Activated CD4-positive, alpha-beta T cell treated with anti-CD3 and anti-CD28 coated beads for 36 hours (primary cell): ENCODE results near the gene CDC42BPG. TPM values are rescaled to one million over a fixed set of nuclear protein-coding genes. Genes with fewer than 3 reads are reported as not detected.

Experiments used
- ATAC-seq: fragments of 200-7000 bp; cut with Tn5 transposase; one replicate; pipeline ENCODE4 v1.10.0; 2021; ENCODE audit warnings: mild to moderate bottlenecking, moderate library complexity
- CTCF ChIA-PET: fragments of 350-600 bp; sonication (Branson Sonifier 250); formaldehyde crosslinking; loops from one replicate; lab custom pipeline; 2021; ENCODE audit warnings: antibody characterized with exemption; lab: Charles Lee
- POLR2A ChIA-PET: fragments of 350-600 bp; sonication (Branson Sonifier 250); formaldehyde crosslinking; loops from one replicate; lab custom pipeline; 2021; ENCODE audit warnings: antibody characterized with exemption, inconsistent platforms; lab: Charles Lee
- DNase-seq: peaks from one replicate; pipeline ENCODE4 v3.0.0-alpha.2; 2020
- H3K27ac Mint-ChIP-seq: one replicate; pipeline ENCODE4 v1.8.0; 2021; ENCODE audit warnings: mixed read lengths
- H3K27me3 Mint-ChIP-seq: one replicate; pipeline ENCODE4 v1.8.0; 2021; ENCODE audit warnings: mixed read lengths
- H3K36me3 Mint-ChIP-seq: one replicate; pipeline ENCODE4 v1.8.0; 2021; ENCODE audit warnings: low read depth, mixed read lengths
- H3K4me1 Mint-ChIP-seq: one replicate; pipeline ENCODE4 v1.8.0; 2021; ENCODE audit warnings: mixed read lengths
- H3K4me3 Mint-ChIP-seq: one replicate; pipeline ENCODE4 v1.8.0; 2021; ENCODE audit warnings: mild to moderate bottlenecking, moderate library complexity, mixed read lengths
- H3K9me3 Mint-ChIP-seq: one replicate; pipeline ENCODE4 v1.8.0; 2021; ENCODE audit warnings: low read depth, mixed read lengths
- intact Hi-C, 2 experiments: fragments of 100-400 bp; cut with DNase I in 1 of 2; cut with micrococcal nuclease in 1 of 2; formaldehyde crosslinking; loops; one replicate each; pipeline versions ENCODE4 v1.14.2 to v1.15.1; 2022 to 2024; cut with DNase I, micrococcal nuclease
- total RNA-seq, 2 experiments: library from RNA; stranded (reverse); gene quantifications; one replicate each; pipeline ENCODE4 v1.2.3, GENCODE V29; 2021

Gene CDC42BPG
- total RNA-seq, 2 experiments from 2014 or later: 0.28 to 0.39 TPM

DNA sequence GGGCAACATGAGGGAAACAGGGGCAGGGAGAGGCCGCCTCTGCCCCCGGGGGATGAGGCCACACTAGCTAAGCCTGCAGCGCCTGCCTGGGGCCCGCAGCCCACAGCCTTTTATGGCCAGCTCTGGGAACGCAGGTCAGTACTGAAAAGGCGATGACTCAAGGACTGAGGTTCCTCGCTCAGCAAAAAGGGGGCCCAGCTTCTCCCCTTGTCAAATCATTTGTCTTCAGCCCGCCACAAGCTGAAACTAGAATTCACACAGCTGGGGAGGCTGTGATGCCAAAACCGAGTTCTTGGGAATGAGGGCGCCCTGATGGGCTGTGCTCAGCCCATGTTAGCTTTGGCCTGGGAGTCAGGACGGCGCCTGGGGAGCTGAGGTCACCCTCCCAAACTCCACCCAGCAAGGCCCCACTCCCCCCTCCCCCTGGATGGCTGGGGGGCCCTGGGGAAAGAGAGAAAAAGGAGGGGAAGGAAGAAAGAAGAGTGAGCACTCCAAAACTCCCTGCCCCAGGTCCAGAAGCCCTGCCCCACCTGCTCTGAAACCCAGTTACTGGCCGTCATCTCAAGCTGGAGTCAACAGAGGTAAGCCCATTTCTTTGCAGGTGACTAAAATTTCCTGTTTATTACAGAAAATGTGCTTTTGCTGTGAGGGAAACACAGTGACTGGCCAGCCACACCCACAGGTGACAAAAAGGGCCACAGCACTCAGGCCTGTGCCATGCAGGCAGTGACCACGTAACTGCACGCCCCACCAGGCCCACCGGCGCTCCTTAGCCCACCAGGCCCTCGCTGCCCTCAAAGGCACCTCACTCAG, 20.2 kb upstream of the CDC42BPG start:
- peak overlapping the region; percentile 95 for H3K27ac Mint-ChIP-seq
- peak overlapping the region; percentile 64 for H3K4me3 Mint-ChIP-seq
- H3K4me1 Mint-ChIP-seq: peaks cover 95% of the 10 kb centered on the region
- H3K36me3 Mint-ChIP-seq: peaks cover 43% of the 10 kb centered on the region
- CTCF ChIA-PET: interaction anchor here (0.7 to 8.4 kb wide), 11 partner anchors 11 to 315 kb away, joined by 3 to 139 read pairs (median 10); partner anchors contain the start of genes CDC42BPG, EHD1 and SF1
- no peaks in the 10 kb centered on the region for H3K27me3 Mint-ChIP-seq
- POLR2A ChIA-PET: interaction anchor here (0.6 to 8.6 kb wide), 8 partner anchors 9 to 1029 kb away, joined by 3 to 128 read pairs (median 6); partner anchors contain the start of gene EHD1
- intact Hi-C loops: loop anchor here (1.0 to 5.0 kb wide), 3 partner anchors 14 to 563 kb away; partner anchors contain the start of gene EHD1 (in 2 of the 2)
- H3K9me3 Mint-ChIP-seq: peaks cover 5% of the 10 kb centered on the region
- DNase-seq (peak; percentile 81), ATAC-seq (peak; percentile 46)

DNA sequence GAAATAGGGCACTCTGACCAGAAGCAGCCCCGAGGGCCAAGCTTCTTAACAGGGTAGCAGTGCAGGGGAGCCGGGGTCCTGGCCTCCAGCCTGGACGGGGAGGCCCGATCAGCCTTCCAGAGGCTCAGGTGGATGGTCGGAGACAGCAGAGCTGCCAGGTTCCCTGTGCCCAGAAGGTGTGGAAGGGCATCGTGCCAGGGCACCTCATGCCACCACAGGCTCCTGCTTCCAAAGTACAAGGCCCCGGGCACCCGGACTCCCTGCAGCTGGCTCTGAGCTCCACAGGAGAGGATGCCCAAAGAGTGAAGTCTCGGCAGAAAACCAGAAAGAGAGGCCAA, 19.7 kb upstream of the CDC42BPG start:
- peaks cover 95% of the 10 kb centered on the region for H3K4me1 Mint-ChIP-seq
- no peak for DNase-seq
- peak overlapping the region; percentile 95 for H3K27ac Mint-ChIP-seq
- H3K4me3 Mint-ChIP-seq: peak overlapping the region; percentile 64
- H3K36me3 Mint-ChIP-seq: peaks cover 44% of the 10 kb centered on the region
- intact Hi-C loops: loop anchor here in 1 of 2 experiments (5.0 kb wide), 1 partner anchor 563 kb away; no protein-coding TSS in a partner anchor
- no peaks in the 10 kb centered on the region for H3K27me3 Mint-ChIP-seq
- peaks cover 5% of the 10 kb centered on the region for H3K9me3 Mint-ChIP-seq
- ChIA-PET CTCF (interaction anchor here (1.0 to 8.4 kb wide), 8 partner anchors 10 to 85 kb away, joined by 3 to 139 read pairs (median 11); partner anchors contain the start of genes CDC42BPG, EHD1 and SF1), POLR2A (interaction anchor here (0.6 to 8.6 kb wide), 5 partner anchors 8 to 1030 kb away, joined by 4 to 128 read pairs (median 11); partner anchors contain the start of gene EHD1)
- ATAC-seq: no peak

DNA sequence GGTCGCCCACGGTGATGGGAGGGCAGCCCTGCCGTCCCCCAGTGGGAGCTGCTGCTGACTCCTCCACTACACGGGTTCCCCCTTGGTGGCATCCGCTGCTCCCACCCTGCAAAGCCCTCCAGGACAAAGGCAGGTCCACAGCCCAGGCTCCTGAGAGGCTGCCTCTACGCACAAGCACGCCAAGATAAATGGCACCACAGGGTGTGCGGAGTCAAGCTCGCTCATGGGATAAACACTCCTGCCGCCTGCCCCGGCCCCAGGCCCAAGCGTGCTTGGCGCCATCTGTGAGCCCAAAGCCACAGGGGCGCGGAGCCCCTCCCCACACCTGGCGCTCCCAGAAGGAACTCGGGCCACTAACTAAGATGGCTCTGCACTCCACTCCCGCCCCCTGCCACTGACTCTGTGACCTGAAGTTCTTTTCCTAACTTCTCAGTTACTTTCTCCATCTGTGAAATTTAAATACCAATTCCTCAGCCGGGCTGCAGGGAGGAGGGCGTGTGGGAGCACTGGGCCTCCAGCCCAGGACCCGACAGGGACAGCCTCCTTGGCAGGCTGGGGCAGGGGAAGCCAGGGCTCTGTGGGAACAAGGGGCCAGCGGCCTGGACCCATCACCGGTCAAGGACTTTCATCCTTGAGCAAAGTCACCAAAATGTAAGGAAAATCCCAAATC, 19.1 kb upstream of the CDC42BPG start:
- Mint-ChIP-seq H3K4me1 (peaks cover 95% of the 10 kb centered on the region), H3K27ac (peak overlapping the region; percentile 95), H3K27me3 (no peaks in the 10 kb centered on the region), H3K36me3 (peaks cover 46% of the 10 kb centered on the region), H3K9me3 (peaks cover 5% of the 10 kb centered on the region), H3K4me3 (peak overlapping the region; percentile 64)
- CTCF ChIA-PET: interaction anchor here (1.0 to 8.4 kb wide), 9 partner anchors 9 to 85 kb away, joined by 3 to 139 read pairs (median 10); partner anchors contain the start of genes CDC42BPG, EHD1 and SF1
- POLR2A ChIA-PET: interaction anchor here (0.6 to 8.6 kb wide), 5 partner anchors 8 to 1030 kb away, joined by 3 to 128 read pairs (median 7); partner anchors contain the start of gene EHD1
- intact Hi-C loops: loop anchor here in 1 of 2 experiments (5.0 kb wide), 1 partner anchor 564 kb away; no protein-coding TSS in a partner anchor
- DNase-seq (no peak), ATAC-seq (no peak)

- intact Hi-C loops: loop anchor here in 1 of 2 experiments (5.0 kb wide), 1 partner anchor 564 kb away; no protein-coding TSS in a partner anchor
- Mint-ChIP-seq H3K9me3 (peaks cover 5% of the 10 kb centered on the region), H3K27me3 (no peaks in the 10 kb centered on the region), H3K4me1 (peaks cover 95% of the 10 kb centered on the region), H3K36me3 (peaks cover 44% of the 10 kb centered on the region), H3K27ac (peak overlapping the region; percentile 95), H3K4me3 (peak overlapping the region; percentile 49)
- ChIA-PET CTCF (interaction anchor here (1.3 to 8.4 kb wide), 4 partner anchors 12 to 22 kb away, joined by 5 to 139 read pairs (median 38); partner anchors contain the start of genes CDC42BPG and EHD1), POLR2A (interaction anchor here (0.7 to 8.6 kb wide), 2 partner anchors 13 to 61 kb away, joined by 3 to 128 read pairs; partner anchors contain the start of gene EHD1)
- no peak for ATAC-seq
- peak; percentile 14 for DNase-seq
Measured at GRCh38 chr11:64862987-64863390, 18.5 kb upstream of the CDC42BPG start.

GRCh38 chr11:64861227-64861975, 16.9 kb upstream of the CDC42BPG start:
- ATAC-seq (no peak), DNase-seq (peak; percentile 50)
- peaks cover 46% of the 10 kb centered on the region for H3K36me3 Mint-ChIP-seq
- peaks cover 5% of the 10 kb centered on the region for H3K9me3 Mint-ChIP-seq
- H3K4me3 Mint-ChIP-seq: peak overlapping the region; percentile 51
- intact Hi-C loops: loop anchor here in 1 of 2 experiments (2.0 to 5.0 kb wide), 2 partner anchors 15 to 566 kb away; no protein-coding TSS in a partner anchor
- CTCF ChIA-PET: interaction anchor here (0.6 to 8.4 kb wide), 7 partner anchors 8 to 666 kb away, joined by 3 to 139 read pairs (median 3); partner anchors contain the start of genes CDC42BPG and EHD1
- H3K27ac Mint-ChIP-seq: peak overlapping the region; percentile 85
- POLR2A ChIA-PET: interaction anchor here (0.6 to 8.6 kb wide), 4 partner anchors 10 to 20 kb away, joined by 3 to 128 read pairs (median 10); partner anchors contain the start of gene EHD1
- no peaks in the 10 kb centered on the region for H3K27me3 Mint-ChIP-seq
- H3K4me1 Mint-ChIP-seq: peaks cover 94% of the 10 kb centered on the region

DNA sequence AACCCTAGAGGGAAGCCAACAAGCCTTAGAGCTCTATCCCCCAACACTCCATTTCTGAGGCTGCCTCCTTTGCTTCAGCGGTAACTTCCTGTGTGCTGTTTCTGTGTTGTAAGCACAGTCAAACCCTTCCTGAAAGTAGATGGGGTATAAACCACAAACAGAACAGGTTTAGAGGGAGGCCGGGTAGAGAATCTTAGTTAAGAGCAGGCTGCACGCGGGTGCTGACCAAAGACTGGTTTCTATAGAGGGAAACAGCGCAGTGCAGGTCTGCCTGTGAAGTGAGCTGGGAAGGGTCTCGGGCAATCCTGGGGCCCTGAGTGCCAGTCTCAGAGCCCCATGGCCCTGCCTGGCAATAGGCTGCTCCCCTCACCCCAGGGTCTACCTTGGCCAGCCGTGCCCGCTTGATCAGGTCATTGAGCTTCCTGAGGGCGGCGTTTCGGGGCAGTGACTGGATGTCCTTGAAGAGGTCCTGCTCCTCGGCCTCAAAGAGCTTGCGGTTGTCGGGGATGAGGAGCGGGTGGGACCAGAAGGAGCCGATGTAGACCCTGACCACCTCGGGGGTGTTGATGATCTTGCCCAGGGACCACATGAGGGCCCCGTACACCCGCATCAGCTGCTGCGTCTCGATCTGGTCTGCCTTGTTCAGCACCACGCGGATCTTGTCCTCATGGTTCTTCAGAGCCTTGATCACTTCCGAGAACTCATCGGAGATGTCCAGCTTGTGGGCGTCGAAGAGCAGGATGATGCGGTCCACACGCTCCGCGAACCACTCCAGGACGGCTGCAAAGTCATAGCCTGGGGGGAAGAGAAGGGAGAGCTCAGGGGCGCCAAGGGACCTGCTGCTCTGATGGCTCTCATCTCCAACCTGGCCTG, 15.3 kb upstream of the CDC42BPG start:
- Mint-ChIP-seq H3K36me3 (peaks cover 51% of the 10 kb centered on the region), H3K27ac (peak overlapping the region; percentile 95), H3K4me3 (peak overlapping the region; percentile 69), H3K27me3 (no peaks in the 10 kb centered on the region), H3K4me1 (peaks cover 94% of the 10 kb centered on the region), H3K9me3 (no peaks in the 10 kb centered on the region)
- POLR2A ChIA-PET: interaction anchor here (0.6 to 8.6 kb wide), 9 partner anchors 9 to 565 kb away, joined by 4 to 128 read pairs (median 9); partner anchors contain the start of genes EHD1 and SF1
- intact Hi-C loops: loop anchor here (1.0 to 5.0 kb wide), 5 partner anchors 13 to 568 kb away; partner anchors contain the start of genes EHD1 (in 1 of the 2), NEAT1 (in 1 of the 2) and SF1 (in 1 of the 2)
- CTCF ChIA-PET: interaction anchor here (0.5 to 8.4 kb wide), 12 partner anchors 8 to 889 kb away, joined by 3 to 139 read pairs (median 5); partner anchors contain the start of genes CDC42BPG and EHD1
- ATAC-seq (peak; percentile 65), DNase-seq (peak; percentile 82)

- H3K27me3 Mint-ChIP-seq: no peaks in the 10 kb centered on the region
- ChIA-PET CTCF (interaction anchor here (0.9 to 8.4 kb wide), 10 partner anchors 9 to 59 kb away, joined by 3 to 139 read pairs (median 6); partner anchors contain the start of genes CDC42BPG and EHD1), POLR2A (interaction anchor here (0.6 to 8.6 kb wide), 8 partner anchors 8 to 112 kb away, joined by 4 to 128 read pairs (median 12); partner anchors contain the start of genes EHD1 and SF1)
- ATAC-seq (peak; percentile 50), DNase-seq (peak; percentile 80)
- intact Hi-C loops: loop anchor here (1.0 to 5.0 kb wide), 3 partner anchors 20 to 564 kb away; partner anchors contain the start of genes EHD1 (in 1 of the 2), NEAT1 (in 1 of the 2) and SF1 (in 1 of the 2)
- H3K4me3 Mint-ChIP-seq: peak overlapping the region; percentile 69
- peak overlapping the region; percentile 95 for H3K27ac Mint-ChIP-seq
- no peaks in the 10 kb centered on the region for H3K9me3 Mint-ChIP-seq
- peaks cover 57% of the 10 kb centered on the region for H3K36me3 Mint-ChIP-seq
- peaks cover 93% of the 10 kb centered on the region for H3K4me1 Mint-ChIP-seq
Measured at GRCh38 chr11:64858467-64859263, 14.2 kb upstream of the CDC42BPG start.

DNA sequence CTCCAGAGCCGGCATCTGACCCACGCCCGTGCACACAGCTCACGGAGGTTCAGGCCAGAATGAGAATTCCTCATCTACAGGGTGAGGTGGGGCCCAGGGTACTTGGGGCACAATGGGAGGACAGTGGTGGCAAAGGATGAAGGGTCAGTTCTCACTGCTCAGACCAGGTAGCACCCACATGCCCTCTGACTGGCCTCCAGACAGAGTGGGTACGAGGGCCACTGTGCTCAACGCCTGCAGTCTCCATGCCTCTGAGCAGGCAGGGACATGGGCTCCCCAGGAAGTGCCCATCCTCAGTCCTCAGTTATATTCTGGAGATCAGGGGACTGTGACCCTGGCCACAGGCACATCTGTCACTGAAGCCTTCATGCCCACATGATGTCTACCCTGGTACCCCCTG, 13.0 kb upstream of the CDC42BPG start:
- CTCF ChIA-PET: interaction anchor here (0.8 to 15.7 kb wide), 6 partner anchors 8 to 255 kb away, joined by 3 to 377 read pairs (median 13); partner anchors contain the start of gene CDC42BPG
- H3K36me3 Mint-ChIP-seq: peaks cover 61% of the 10 kb centered on the region
- intact Hi-C loops: loop anchor here (2.0 to 5.0 kb wide), 3 partner anchors 80 to 565 kb away; partner anchors contain the start of genes NEAT1 (in 1 of the 2) and SF1 (in 1 of the 2)
- ATAC-seq (no peak), DNase-seq (no peak)
- H3K4me1 Mint-ChIP-seq: peaks cover 93% of the 10 kb centered on the region
- H3K27me3 Mint-ChIP-seq: no peaks in the 10 kb centered on the region
- no peaks in the 10 kb centered on the region for H3K9me3 Mint-ChIP-seq
- H3K4me3 Mint-ChIP-seq: no peak overlapping the region
- H3K27ac Mint-ChIP-seq: peak overlapping the region; percentile 65
- POLR2A ChIA-PET: interaction anchor here (2.8 kb wide), 1 partner anchor 7 kb away, joined by 24 read pairs; no protein-coding TSS in a partner anchor
